NK-92 (cell line): ENCODE measurements around the gene COPZ2.
"Not testable (repeated sequence)": the region's sequence is repeated elsewhere in the genome, so short reads cannot be mapped to it uniquely, and the experiment has no call there.

Source experiments
- DNase-seq: peaks from one replicate; lab custom pipeline; 2025; ENCODE audit not compliant: unreplicated experiment; lab: John Stamatoyannopoulos, UW

The COPZ2 gene, protein sequence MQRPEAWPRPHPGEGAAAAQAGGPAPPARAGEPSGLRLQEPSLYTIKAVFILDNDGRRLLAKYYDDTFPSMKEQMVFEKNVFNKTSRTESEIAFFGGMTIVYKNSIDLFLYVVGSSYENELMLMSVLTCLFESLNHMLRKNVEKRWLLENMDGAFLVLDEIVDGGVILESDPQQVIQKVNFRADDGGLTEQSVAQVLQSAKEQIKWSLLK

GRCh38 chr17:48037036-48037837, at the start of gene COPZ2:
Gene COPZ2 (minus strand): TSS chr17:48037797. CDS start chr17:48037777, 20 bp downstream.
- DNase-seq: no peak

DNA sequence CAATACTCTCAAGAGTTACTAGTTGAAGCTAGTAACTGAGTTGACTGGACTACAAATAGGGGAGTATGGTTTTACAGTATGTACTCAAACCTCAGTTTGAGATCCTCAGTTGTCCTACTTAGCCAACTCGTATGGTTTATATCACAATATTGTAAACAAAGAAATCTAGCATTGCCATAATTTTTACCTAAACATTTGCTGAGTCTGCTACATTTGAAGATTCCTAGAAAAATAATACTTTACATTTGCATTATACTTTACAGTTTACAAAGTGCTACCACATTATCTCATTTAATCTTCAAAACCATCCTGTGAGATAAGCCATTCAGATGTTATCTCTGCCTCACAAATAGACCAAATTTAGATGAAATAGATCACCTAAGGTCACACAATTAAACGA, 47.3 kb upstream of the COPZ2 start:
- DNase-seq: no peak

GRCh38 chr17:48081858-48082257, 44.3 kb upstream of the COPZ2 start:
- DNase-seq: no peak

- DNase-seq: not testable (repeated sequence)
These were observed 39.6 kb upstream of the COPZ2 start for GRCh38 chr17:48077152-48077551.

DNA sequence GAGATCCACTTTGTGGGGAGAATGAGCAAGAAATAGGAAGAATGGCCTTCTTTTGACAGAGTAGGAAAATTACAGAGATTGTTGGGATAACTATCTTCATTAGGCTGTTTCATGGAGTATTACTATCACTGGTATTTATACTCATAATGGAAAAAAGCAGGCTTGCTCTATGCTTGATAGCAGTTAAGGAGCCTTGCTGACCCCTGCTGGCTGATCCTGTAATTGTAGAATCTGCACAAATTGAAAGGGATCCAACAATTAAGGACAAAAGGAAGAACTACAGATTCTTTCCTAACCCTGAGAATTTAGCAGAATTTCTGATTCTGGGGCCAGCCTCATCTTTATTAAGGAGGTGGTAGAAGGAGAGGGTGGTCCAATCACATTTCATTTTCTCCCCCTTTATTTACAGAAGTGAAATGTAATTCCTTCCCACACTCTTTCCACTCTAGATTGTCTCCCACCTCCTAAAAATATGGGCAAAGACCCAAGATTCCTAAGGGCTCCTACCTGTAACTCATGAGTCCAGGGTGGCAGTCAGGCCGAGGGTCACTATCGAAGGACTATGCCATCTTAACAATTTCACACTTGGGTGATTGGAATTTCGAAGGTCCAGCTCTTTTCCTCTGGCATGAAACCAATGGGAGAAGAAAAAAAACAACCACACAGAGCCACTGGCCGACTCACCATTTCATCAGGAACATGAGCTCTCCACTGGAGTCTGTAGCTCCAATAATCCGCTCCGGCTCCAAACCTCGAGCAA, 36.9 kb upstream of the COPZ2 start:
- no peak for DNase-seq

GRCh38 chr17:48073566-48074094, 36.0 kb upstream of the COPZ2 start:
- DNase-seq: not testable (repeated sequence)

GRCh38 chr17:48072811-48073210, 35.2 kb upstream of the COPZ2 start:
- not testable (repeated sequence) for DNase-seq

GRCh38 chr17:48071654-48072053, 34.1 kb upstream of the COPZ2 start:
- DNase-seq: no peak

DNA sequence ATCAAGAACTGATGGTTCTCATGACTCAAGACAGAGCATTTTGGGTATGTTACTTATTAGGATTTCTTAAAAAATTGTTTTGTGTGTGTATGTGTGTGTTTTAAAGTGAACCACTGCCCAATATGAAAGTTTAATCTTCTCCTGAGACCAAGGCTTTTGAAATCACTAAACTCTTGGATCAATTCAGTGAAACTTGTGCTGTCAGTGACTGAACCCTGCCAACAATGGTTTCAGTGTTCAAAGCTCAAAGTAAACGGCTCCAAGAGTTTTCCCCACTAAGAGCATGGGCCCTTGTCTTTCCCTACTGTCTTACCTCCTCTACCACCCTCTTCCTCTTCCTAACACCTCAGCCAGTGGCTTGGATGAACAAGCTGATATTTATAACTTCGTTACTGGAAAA, 32.6 kb upstream of the COPZ2 start:
- DNase-seq: no peak

- no peak for DNase-seq
These were observed 30.9 kb upstream of the COPZ2 start for GRCh38 chr17:48068491-48068961.

GRCh38 chr17:48067808-48068207, 30.2 kb upstream of the COPZ2 start:
- DNase-seq: not testable (repeated sequence)

GRCh38 chr17:48067245-48067644, 29.6 kb upstream of the COPZ2 start:
- DNase-seq: no peak

GRCh38 chr17:48066656-48067055, 29.1 kb upstream of the COPZ2 start:
- DNase-seq: no peak

DNA sequence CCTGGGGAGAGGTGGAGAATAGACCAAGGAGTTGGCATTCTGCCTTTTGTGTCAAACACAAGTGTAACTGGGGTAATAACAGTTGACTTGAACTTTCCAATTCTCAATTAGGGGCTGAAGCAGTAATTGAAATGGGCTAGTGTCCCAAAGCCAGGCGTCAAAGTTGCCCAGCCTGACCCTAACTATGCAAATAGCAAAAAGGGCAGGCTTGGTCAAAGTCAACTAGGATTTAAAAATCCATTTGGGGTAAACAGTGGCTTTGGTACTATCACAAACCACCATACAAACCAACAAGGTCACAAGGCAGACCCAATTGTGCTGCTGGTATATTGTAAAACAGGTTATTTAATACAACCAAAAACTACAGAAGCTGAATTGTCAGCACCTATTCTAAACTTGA, 28.6 kb upstream of the COPZ2 start:
- no peak for DNase-seq

- no peak for DNase-seq
These were observed 27.0 kb upstream of the COPZ2 start for GRCh38 chr17:48064638-48065037.

DNA sequence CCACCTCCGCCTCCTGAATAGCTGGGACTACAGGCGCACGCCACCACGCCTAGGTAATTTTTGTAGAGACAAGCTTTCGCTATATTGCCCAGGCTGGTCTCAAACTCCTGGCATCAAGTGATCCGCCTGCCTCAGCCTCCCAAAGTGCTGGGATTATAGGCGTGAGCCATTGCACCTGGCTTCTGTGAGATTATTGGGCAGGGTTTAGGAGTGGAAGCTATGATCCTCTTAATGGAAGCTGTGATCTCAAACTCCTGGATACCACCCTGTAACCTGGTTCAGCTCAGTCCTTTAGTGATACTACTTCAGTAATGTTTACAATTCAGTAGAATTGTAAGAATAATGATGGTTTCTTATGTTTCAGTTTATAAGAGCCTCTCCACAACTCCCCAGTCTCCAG, 24.7 kb upstream of the COPZ2 start:
- DNase-seq: no peak

DNA sequence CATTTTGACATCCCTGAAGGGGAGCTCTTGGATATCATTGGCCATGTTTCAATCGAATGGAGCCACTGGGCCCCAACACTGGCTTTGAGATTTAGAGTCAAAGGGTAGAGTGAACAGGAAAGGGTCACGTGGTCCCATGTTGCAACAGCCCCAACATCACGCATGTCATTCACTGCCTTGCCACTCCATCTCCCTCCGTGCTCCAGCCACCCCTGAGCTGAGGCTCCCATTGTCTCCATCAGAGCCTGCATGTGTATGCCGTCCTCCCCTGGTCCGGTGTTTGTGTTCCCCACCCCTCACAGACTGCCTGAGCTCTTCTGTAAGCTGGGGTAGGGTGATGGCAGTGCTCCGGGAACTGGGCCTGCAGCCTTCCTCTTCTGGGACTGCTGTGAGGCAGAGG, 22.7 kb upstream of the COPZ2 start:
- no peak for DNase-seq

DNA sequence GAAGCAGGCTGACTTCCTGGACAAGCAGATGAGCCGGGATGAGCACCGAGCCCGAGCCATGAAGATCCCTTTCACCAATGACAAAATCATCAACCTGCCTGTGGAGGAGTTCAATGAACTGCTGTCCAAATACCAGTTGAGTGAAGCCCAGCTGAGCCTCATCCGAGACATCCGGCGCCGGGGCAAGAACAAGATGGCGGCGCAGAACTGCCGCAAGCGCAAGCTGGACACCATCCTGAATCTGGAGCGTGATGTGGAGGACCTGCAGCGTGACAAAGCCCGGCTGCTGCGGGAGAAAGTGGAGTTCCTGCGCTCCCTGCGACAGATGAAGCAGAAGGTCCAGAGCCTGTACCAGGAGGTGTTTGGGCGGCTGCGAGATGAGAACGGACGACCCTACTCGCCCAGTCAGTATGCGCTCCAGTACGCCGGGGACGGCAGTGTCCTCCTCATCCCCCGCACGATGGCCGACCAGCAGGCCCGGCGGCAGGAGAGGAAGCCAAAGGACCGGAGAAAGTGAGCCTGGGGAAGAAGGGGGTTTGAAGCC, 21.6 kb upstream of the COPZ2 start:
- no peak for DNase-seq

GRCh38 chr17:48058393-48059124, 21.0 kb upstream of the COPZ2 start:
- no peak for DNase-seq

GRCh38 chr17:48057626-48058025, 20.0 kb upstream of the COPZ2 start:
- no peak for DNase-seq

- DNase-seq: no peak
These were observed 19.3 kb upstream of the COPZ2 start for GRCh38 chr17:48056879-48057278.
